ENCODE results near the gene ABHD14A.

ABHD14A gene

GRCh38 chr3:52022323-52023100, 47.6 kb downstream of the ABHD14A start:
- no peak for TF ChIP-seq CTCF (IDR thresholded peaks at IDR 0.05; ENCODE audit: control extremely low read depth, extremely low read depth, low read depth, missing control alignments)
- POLR2A ChIA-PET: no interaction called here
- DNase-seq (ENCODE audit: extremely low spot score): no peak
- CTCF ChIA-PET: interaction anchor here (1.0 to 2.7 kb wide), 8 partner anchors 9 to 203 kb away, joined by 3 to 12 read pairs (median 6); partner anchors contain the start of gene TLR9

- DNase-seq (ENCODE audit: extremely low spot score): no peak
- ChIA-PET POLR2A (no interaction called here), CTCF (interaction anchor here (1.0 to 2.2 kb wide), 7 partner anchors 10 to 202 kb away, joined by 3 to 12 read pairs (median 5); partner anchors contain the start of gene TLR9)
- TF ChIP-seq CTCF (IDR thresholded peaks at IDR 0.05; ENCODE audit: control extremely low read depth, extremely low read depth, low read depth, missing control alignments): no peak
These were observed 48.4 kb downstream of the ABHD14A start for GRCh38 chr3:52023101-52023770.

- peak; percentile 70 for DNase-seq (ENCODE audit: extremely low spot score)
- TF ChIP-seq CTCF (IDR thresholded peaks at IDR 0.05; ENCODE audit: control extremely low read depth, extremely low read depth, low read depth, missing control alignments): no peak
- CTCF ChIA-PET: interaction anchor here (1.0 to 2.2 kb wide), 5 partner anchors 9 to 98 kb away, joined by 3 to 12 read pairs (median 6); no protein-coding TSS in a partner anchor
- POLR2A ChIA-PET: no interaction called here
These were observed 49.2 kb downstream of the ABHD14A start for GRCh38 chr3:52023860-52024764.

GRCh38 chr3:52024765-52025452, 50.0 kb downstream of the ABHD14A start:
- DNase-seq (ENCODE audit: extremely low spot score): no peak
- CTCF ChIA-PET: interaction anchor here (0.8 to 1.0 kb wide), 2 partner anchors 77 to 134 kb away, joined by 3 to 4 read pairs; no protein-coding TSS in a partner anchor
- TF ChIP-seq CTCF (IDR thresholded peaks at IDR 0.05; ENCODE audit: control extremely low read depth, extremely low read depth, low read depth, missing control alignments): no peak
- POLR2A ChIA-PET: no interaction called here

- no peak for DNase-seq (ENCODE audit: extremely low spot score)
- CTCF ChIA-PET: interaction anchor here (0.8 to 1.0 kb wide), 2 partner anchors 76 to 134 kb away, joined by 3 to 4 read pairs; no protein-coding TSS in a partner anchor
- POLR2A ChIA-PET: no interaction called here
- TF ChIP-seq CTCF (IDR thresholded peaks at IDR 0.05; ENCODE audit: control extremely low read depth, extremely low read depth, low read depth, missing control alignments): no peak
These were observed 50.6 kb downstream of the ABHD14A start for GRCh38 chr3:52025453-52025852.
